AG09309 (cell line): ENCODE data around the gene SULF2.

Experiments
- DNase-seq: peaks from one replicate; pipeline ENCODE4 v3.0.0-alpha.2; 2010; ENCODE audit warnings: low read depth
- H3K4me3 ChIP-seq: 2 replicates; pipeline ENCODE4 v1.5.1; 2011; ENCODE audit warnings: mild to moderate bottlenecking, low read depth, low read length, moderate library complexity; ENCODE audit not compliant: control insufficient read depth
- TF ChIP-seq, protein P1 (sequence below): IDR thresholded peaks from 2 replicates; pipeline ENCODE4 v1.5.1; 2011; ENCODE audit warnings: mild to moderate bottlenecking, low read depth, low read length, inconsistent platforms; ENCODE audit not compliant: insufficient read depth, control insufficient read depth; ENCODE audit errors: missing control alignments

Gene SULF2

GRCh38 chr20:47645632-47646031 is 139.6 kb downstream of the SULF2 start:
- H3K4me3 ChIP-seq: no peak overlapping the region
- DNase-seq: no peak
- TF ChIP-seq, protein P1, sequence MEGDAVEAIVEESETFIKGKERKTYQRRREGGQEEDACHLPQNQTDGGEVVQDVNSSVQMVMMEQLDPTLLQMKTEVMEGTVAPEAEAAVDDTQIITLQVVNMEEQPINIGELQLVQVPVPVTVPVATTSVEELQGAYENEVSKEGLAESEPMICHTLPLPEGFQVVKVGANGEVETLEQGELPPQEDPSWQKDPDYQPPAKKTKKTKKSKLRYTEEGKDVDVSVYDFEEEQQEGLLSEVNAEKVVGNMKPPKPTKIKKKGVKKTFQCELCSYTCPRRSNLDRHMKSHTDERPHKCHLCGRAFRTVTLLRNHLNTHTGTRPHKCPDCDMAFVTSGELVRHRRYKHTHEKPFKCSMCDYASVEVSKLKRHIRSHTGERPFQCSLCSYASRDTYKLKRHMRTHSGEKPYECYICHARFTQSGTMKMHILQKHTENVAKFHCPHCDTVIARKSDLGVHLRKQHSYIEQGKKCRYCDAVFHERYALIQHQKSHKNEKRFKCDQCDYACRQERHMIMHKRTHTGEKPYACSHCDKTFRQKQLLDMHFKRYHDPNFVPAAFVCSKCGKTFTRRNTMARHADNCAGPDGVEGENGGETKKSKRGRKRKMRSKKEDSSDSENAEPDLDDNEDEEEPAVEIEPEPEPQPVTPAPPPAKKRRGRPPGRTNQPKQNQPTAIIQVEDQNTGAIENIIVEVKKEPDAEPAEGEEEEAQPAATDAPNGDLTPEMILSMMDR: no peak

GRCh38 chr20:47642624-47643023 is 142.7 kb downstream of the SULF2 start:
- TF ChIP-seq, protein P1: no peak
- no peak for DNase-seq
- H3K4me3 ChIP-seq: no peak overlapping the region

GRCh38 chr20:47642118-47642517 is 143.2 kb downstream of the SULF2 start:
- TF ChIP-seq, protein P1: no peak
- no peak overlapping the region for H3K4me3 ChIP-seq
- DNase-seq: no peak

DNA sequence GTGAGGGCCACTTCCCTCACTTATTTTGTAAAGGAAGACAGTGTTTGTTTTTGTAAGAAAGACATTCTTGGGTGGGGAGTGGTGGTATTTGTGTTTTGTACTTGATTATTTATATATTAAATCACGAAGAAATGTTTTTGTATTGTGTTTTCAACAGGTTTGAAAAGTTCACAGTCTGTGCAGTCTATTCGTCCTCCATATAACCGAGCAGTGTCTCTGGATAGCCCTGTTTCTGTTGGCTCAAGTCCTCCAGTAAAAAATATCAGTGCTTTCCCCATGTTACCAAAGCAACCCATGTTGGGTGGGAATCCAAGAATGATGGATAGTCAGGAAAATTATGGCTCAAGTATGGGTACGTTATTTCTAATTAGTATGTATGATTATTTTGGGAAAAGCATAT is 146.4 kb downstream of the SULF2 start:
- no peak overlapping the region for H3K4me3 ChIP-seq
- TF ChIP-seq, protein P1: no peak
- no peak for DNase-seq

DNA sequence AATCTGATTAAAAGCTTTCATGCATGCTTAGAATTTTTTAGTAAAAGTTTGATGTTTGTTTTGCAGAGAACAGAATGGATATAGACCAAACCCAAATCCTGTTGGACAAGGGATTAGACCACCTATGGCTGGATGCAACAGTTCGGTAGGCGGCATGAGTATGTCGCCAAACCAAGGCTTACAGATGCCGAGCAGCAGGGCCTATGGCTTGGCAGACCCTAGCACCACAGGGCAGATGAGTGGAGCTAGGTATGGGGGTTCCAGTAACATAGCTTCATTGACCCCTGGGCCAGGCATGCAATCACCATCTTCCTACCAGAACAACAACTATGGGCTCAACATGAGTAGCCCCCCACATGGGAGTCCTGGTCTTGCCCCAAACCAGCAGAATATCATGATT is 150.0 kb downstream of the SULF2 start:
- H3K4me3 ChIP-seq: no peak overlapping the region
- no peak for DNase-seq
- TF ChIP-seq, protein P1: no peak

- no peak overlapping the region for H3K4me3 ChIP-seq
- TF ChIP-seq, protein P1: no peak
- DNase-seq: no peak
Measured at GRCh38 chr20:47631078-47631477, 154.2 kb downstream of the SULF2 start.

- TF ChIP-seq, protein P1: no peak
- no peak overlapping the region for H3K4me3 ChIP-seq
- DNase-seq: no peak
Measured at GRCh38 chr20:47629907-47630306, 155.4 kb downstream of the SULF2 start.
